GM10248 (cell line): ENCODE results near the gene BPIFB3.

Experiments
- CTCF ChIA-PET: fragments of 300-600 bp; sonication (Branson Sonifier 250); formaldehyde crosslinking; extraction: SDS; loops from one replicate; lab custom pipeline; 2021; ENCODE audit warnings: antibody characterized with exemption; lab: Yijun Ruan, JAX
- POLR2A ChIA-PET: fragments of 350-650 bp; sonication (Branson Sonifier 250); formaldehyde crosslinking; extraction: SDS; loops from one replicate; lab custom pipeline; 2020; ENCODE audit warnings: antibody characterized with exemption; lab: Yijun Ruan, JAX
- DNase-seq: peaks from one replicate; pipeline ENCODE4 v3.0.0; 2012; ENCODE audit errors: extremely low spot score
- CTCF ChIP-seq: IDR thresholded peaks from 2 replicates; pipeline ENCODE4 v1.5.1; 2012; ENCODE audit warnings: mild to moderate bottlenecking, low read depth; ENCODE audit errors: extremely low read depth, missing control alignments, control extremely low read depth

Gene BPIFB3

GRCh38 chr20:33007376-33008335 is 46.0 kb upstream of the BPIFB3 start, which contains the start of gene BPIFB2:
Gene BPIFB2 (plus strand): TSS chr20:33007704. CDS start chr20:33008575, 871 bp downstream.
- no peak for DNase-seq
- no peak for TF ChIP-seq CTCF
- CTCF ChIA-PET = interaction anchor here (2.7 kb wide), 1 partner anchor 9 kb away, joined by 6 read pairs; no protein-coding TSS in a partner anchor
- POLR2A ChIA-PET = no interaction called here

- ChIA-PET POLR2A (no interaction called here), CTCF (interaction anchor here (1.5 kb wide), 1 partner anchor 16 kb away, joined by 3 read pairs; no protein-coding TSS in a partner anchor)
- no peak for DNase-seq
- no peak for TF ChIP-seq CTCF
Observed at GRCh38 chr20:33008336-33009213, 45.1 kb upstream of the BPIFB3 start.

- CTCF ChIA-PET = interaction anchor here (1.5 kb wide), 1 partner anchor 15 kb away, joined by 3 read pairs; no protein-coding TSS in a partner anchor
- POLR2A ChIA-PET = no interaction called here
- no peak for TF ChIP-seq CTCF
- no peak for DNase-seq
Observed at GRCh38 chr20:33009214-33010132, 44.2 kb upstream of the BPIFB3 start.

- ChIA-PET POLR2A (no interaction called here), CTCF (interaction anchor here (1.5 kb wide), 1 partner anchor 14 kb away, joined by 3 read pairs; no protein-coding TSS in a partner anchor)
- no peak for DNase-seq
- no peak for TF ChIP-seq CTCF
Observed at GRCh38 chr20:33010133-33010504, 43.6 kb upstream of the BPIFB3 start.

GRCh38 chr20:33010674-33011449 is 42.8 kb upstream of the BPIFB3 start:
- TF ChIP-seq CTCF = no peak
- POLR2A ChIA-PET = no interaction called here
- CTCF ChIA-PET = no interaction called here
- no peak for DNase-seq
